SK-N-MC (cell line): ENCODE results near the gene PTPN7.

Experiments
- EZH2 ChIP-seq: fragments of 200-600 bp; sonication (generic); IDR thresholded peaks from one replicate; pipeline ENCODE4 v1.6.1; 2017; ENCODE audit warnings: antibody characterized with exemption
- POLR2AphosphoS5 ChIP-seq: IDR thresholded peaks from 2 replicates; pipeline ENCODE4 v1.6.1; 2012; ENCODE audit warnings: mild to moderate bottlenecking, low read depth, low read length, borderline replicate concordance

DNA sequence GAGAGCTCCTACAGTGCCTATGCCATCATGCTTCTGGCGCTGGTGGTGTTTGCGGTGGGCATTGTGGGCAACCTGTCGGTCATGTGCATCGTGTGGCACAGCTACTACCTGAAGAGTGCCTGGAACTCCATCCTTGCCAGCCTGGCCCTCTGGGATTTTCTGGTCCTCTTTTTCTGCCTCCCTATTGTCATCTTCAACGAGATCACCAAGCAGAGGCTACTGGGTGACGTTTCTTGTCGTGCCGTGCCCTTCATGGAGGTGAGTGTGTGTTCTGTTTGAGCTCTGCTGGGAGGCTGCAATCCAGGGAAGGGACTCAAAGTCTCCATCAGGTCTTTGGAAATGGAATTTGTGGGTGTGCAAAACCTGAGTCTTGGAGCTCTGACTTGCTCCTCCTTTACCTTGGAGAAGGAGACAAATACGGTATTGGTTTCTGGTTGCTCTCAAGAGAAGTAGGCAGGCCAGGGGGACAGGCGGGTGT is 37.0 kb downstream of the PTPN7 start:
- TF ChIP-seq EZH2 (no peak), POLR2AphosphoS5 (no peak)
